ENCODE data around the gene BICRA. TPM values are rescaled to one million over a fixed set of nuclear protein-coding genes. Genes with fewer than 3 reads are reported as not detected.

BICRA gene
- total RNA-seq, 1 experiment from 2014 or later: 8.5 TPM

- DNase-seq (ENCODE audit: low read depth): no peak
Measured at GRCh38 chr19:47750752-47751151, 141.8 kb downstream of the BICRA start.

- DNase-seq (ENCODE audit: low read depth): no peak
Measured at GRCh38 chr19:47752440-47753211, 143.7 kb downstream of the BICRA start.

Other genes with a start within 250 kb of the BICRA start
- 0.63 and 2.9 TPM in 2 replicates for gene MEIS3, start 189.6 kb upstream of the BICRA start, total RNA-seq (2014; rRNA removed; shearing (Covaris generic))
- 0.40 TPM in 1 of 2 replicates, not detected in the other for gene SLC8A2, start 137.2 kb upstream of the BICRA start, total RNA-seq (2014; rRNA removed; shearing (Covaris generic))
- 3.3 and 6.5 TPM in 2 replicates for gene KPTN, start 124.9 kb upstream of the BICRA start, total RNA-seq (2014; rRNA removed; shearing (Covaris generic))
- gene NAPA, start 94.1 kb upstream of the BICRA start, total RNA-seq (2014; rRNA removed; shearing (Covaris generic)): 87.0 and 101 TPM in 2 replicates
- not detected in 2 replicates for gene ZNF541, start 36.0 kb upstream of the BICRA start, total RNA-seq (2014; rRNA removed; shearing (Covaris generic))
- gene EHD2, start 104.3 kb downstream of the BICRA start, total RNA-seq (2014; rRNA removed; shearing (Covaris generic)): 7.4 and 9.7 TPM in 2 replicates
- 48.0 and 56.6 TPM in 2 replicates for gene NOP53, start 136.4 kb downstream of the BICRA start, total RNA-seq (2014; rRNA removed; shearing (Covaris generic))
- gene SELENOW, start 169.6 kb downstream of the BICRA start, total RNA-seq (2014; rRNA removed; shearing (Covaris generic)): 239 and 251 TPM in 2 replicates
- gene TPRX1, start 195.4 kb downstream of the BICRA start, total RNA-seq (2014; rRNA removed; shearing (Covaris generic)): not detected in 2 replicates
- gene CRX, start 212.8 kb downstream of the BICRA start, total RNA-seq (2014; rRNA removed; shearing (Covaris generic)): not detected in 2 replicates

Measured in Daoy (cell line).